Breast epithelium (tissue), 4 donors: ENCODE data around the gene BCAN. TPM values are rescaled to one million over a fixed set of nuclear protein-coding genes. Genes with fewer than 3 reads are reported as not detected.

Experiments used
- DNase-seq, 2 donors: peaks; one replicate each; pipeline ENCODE4 v3.0.0-alpha.2; 2019; ENCODE audit warnings: low spot score in 2 of 2
- H3K27ac ChIP-seq, 2 donors: fragments of 200-600 bp; sonication (generic) in 1 of 2; one replicate each; pipeline ENCODE4 v1.5.1; 2016 to 2019; ENCODE audit warnings: mild to moderate bottlenecking in 1 of 2
- H3K27me3 ChIP-seq, 2 donors: fragments of 200-600 bp; sonication (generic) in 1 of 2; one replicate each; pipeline versions ENCODE4 v1.5.1 to v1.6.0; 2017 to 2019; ENCODE audit warnings: control low read depth in 1 of 2, mild to moderate bottlenecking in 1 of 2
- H3K36me3 ChIP-seq: fragments of 200-600 bp; one replicate; pipeline ENCODE4 v1.5.1; 2019
- H3K4me1 ChIP-seq, 2 donors: fragments of 200-600 bp; sonication (generic); one replicate each; pipeline ENCODE4 v1.5.1; 2016 to 2019; ENCODE audit warnings: control low read depth in 1 of 2
- H3K4me3 ChIP-seq, 3 donors: fragments of 200-600 bp; sonication (generic); 1 replicate in 2 of 3; 2 replicates in 1 of 3; pipeline ENCODE4 v1.5.1; 2016 to 2019; ENCODE audit warnings: mild to moderate bottlenecking in 3 of 3, moderate library complexity in 2 of 3
- H3K9me3 ChIP-seq, 2 donors: fragments of 200-600 bp; sonication (generic) in 1 of 2; one replicate each; pipeline ENCODE4 v1.5.1; 2016 to 2019; ENCODE audit warnings: control low read depth in 1 of 2
- POLR2A ChIP-seq: fragments of 450-650 bp; IDR thresholded peaks from one replicate; pipeline ENCODE4 v1.6.1; 2016; ENCODE audit warnings: antibody characterized with exemption, mild to moderate bottlenecking, moderate library complexity
- POLR2AphosphoS5 ChIP-seq, 3 donors: sonication (generic); formaldehyde crosslinking; IDR thresholded peaks; one replicate each; pipeline ENCODE4 v1.6.1; 2017; ENCODE audit warnings: antibody characterized with exemption in 3 of 3
- intact Hi-C: fragments of 100-400 bp; cut with DNase I; formaldehyde crosslinking; loops from one replicate; pipeline ENCODE4 v1.15.1; 2023; ENCODE audit warnings: low total_unique reads
- total RNA-seq, 3 donors: library from RNA; depleted of rRNA; stranded (reverse); fragments of >200 nt; gene quantifications; one replicate each; pipeline ENCODE4 v1.1.0, GENCODE V29; 2016
- TF ChIP-seq, protein P1 (sequence below), 3 donors: fragments of 450-650 bp; IDR thresholded peaks; one replicate each; pipeline ENCODE4 v1.5.1; 2016 to 2017; ENCODE audit warnings: antibody characterized with exemption in 3 of 3, mild to moderate bottlenecking in 3 of 3, moderate library complexity in 3 of 3

BCAN gene
- under 1 TPM in 1 of 3 donors, not detected in 2; 0.44 TPM for total RNA-seq

DNA sequence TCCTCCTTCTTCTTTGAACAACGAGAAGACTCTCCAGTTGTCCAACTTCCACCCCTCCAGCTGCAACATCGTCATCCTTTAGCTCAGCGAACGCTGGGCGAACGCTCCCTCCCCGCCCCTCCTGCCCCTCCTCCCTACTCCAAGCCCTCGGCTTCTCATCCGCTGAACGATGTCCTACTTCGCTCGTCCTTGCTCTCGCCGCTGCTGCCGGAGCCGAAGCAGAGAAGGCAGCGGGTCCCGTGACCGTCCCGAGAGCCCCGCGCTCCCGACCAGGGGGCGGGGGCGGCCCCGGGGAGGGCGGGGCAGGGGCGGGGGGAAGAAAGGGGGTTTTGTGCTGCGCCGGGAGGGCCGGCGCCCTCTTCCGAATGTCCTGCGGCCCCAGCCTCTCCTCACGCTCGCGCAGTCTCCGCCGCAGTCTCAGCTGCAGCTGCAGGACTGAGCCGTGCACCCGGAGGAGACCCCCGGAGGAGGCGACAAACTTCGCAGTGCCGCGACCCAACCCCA is at the start of gene BCAN:
TSS of gene BCAN (plus strand) at position 357 of the 504 bp plus-strand sequence. CDS start 3,938 bp downstream, outside the sequence.
- Histone ChIP-seq H3K9me3 (no peaks in the 10 kb centered on the region), H3K27me3 (peaks cover 0 to 8% of the 10 kb centered on the region in 2 donors), H3K27ac (no peak within 1 kb of the TSS), H3K36me3 (no peaks in the 10 kb centered on the region), H3K4me1 (peaks cover 3 to 20% of the 10 kb centered on the region in 2 donors), H3K4me3 (peak within 1 kb of the TSS; percentile 24 to 62 (median 47))
- DNase-seq, result no peak
- TF ChIP-seq, protein P1, sequence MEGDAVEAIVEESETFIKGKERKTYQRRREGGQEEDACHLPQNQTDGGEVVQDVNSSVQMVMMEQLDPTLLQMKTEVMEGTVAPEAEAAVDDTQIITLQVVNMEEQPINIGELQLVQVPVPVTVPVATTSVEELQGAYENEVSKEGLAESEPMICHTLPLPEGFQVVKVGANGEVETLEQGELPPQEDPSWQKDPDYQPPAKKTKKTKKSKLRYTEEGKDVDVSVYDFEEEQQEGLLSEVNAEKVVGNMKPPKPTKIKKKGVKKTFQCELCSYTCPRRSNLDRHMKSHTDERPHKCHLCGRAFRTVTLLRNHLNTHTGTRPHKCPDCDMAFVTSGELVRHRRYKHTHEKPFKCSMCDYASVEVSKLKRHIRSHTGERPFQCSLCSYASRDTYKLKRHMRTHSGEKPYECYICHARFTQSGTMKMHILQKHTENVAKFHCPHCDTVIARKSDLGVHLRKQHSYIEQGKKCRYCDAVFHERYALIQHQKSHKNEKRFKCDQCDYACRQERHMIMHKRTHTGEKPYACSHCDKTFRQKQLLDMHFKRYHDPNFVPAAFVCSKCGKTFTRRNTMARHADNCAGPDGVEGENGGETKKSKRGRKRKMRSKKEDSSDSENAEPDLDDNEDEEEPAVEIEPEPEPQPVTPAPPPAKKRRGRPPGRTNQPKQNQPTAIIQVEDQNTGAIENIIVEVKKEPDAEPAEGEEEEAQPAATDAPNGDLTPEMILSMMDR (IDR thresholded peaks at IDR 0.05), result no peak
- TF ChIP-seq POLR2A (no peak), POLR2AphosphoS5 (IDR thresholded peaks at IDR 0.05) (no peak)
- intact Hi-C loops, result no loop called here

DNA sequence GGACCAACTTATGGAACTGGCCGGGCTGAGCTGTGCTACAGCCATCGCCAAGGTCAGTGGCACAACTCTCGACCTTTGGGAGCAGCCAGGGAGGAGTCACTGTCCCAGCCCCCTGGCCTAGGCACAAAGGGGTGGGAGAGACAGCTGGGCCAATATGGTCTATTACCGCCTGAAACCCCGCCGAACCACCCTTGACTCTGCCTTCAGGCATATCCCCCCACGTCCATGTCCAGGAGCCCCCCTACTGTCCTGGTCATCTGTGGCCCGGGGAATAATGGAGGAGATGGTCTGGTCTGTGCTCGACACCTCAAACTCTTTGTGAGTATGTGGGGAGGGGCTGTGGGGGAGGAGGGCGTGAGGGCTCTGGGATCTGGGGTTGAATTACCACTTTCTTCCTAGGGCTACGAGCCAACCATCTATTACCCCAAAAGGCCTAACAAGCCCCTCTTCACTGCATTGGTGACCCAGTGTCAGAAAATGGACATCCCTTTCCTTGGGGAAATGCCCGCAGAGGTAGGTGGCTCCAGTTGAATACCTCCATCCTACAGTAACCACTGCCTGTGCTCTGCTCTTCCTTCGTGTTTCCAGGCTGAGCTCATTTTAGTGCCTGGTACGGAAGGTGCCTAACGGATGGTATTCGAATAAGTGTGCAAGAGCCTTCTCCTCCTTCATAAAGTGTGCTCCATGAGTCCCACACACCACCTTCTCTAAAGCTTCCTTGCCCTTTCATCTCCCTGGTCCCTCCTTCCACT is 49.6 kb upstream of the BCAN start:
- H3K9me3 ChIP-seq, result no peaks in the 10 kb centered on the region
- intact Hi-C loops, result loop anchor here (5.0 kb wide), 1 partner anchor 675 kb away; no protein-coding TSS in a partner anchor
- TF ChIP-seq, protein P1 (IDR thresholded peaks at IDR 0.05), result no peak
- TF ChIP-seq POLR2AphosphoS5 (IDR thresholded peaks at IDR 0.05) (no peak), POLR2A (no peak)
- H3K4me1 ChIP-seq, result peaks cover 0 to 7% of the 10 kb centered on the region in 2 donors
- H3K27ac ChIP-seq, result peak overlapping the region; percentile 83 to 85
- no peaks in the 10 kb centered on the region for H3K27me3 ChIP-seq
- no peak for DNase-seq
- no peaks in the 10 kb centered on the region for H3K36me3 ChIP-seq
- H3K4me3 ChIP-seq, result peak overlapping the region; percentile 71 to 89 (median 74)

DNA sequence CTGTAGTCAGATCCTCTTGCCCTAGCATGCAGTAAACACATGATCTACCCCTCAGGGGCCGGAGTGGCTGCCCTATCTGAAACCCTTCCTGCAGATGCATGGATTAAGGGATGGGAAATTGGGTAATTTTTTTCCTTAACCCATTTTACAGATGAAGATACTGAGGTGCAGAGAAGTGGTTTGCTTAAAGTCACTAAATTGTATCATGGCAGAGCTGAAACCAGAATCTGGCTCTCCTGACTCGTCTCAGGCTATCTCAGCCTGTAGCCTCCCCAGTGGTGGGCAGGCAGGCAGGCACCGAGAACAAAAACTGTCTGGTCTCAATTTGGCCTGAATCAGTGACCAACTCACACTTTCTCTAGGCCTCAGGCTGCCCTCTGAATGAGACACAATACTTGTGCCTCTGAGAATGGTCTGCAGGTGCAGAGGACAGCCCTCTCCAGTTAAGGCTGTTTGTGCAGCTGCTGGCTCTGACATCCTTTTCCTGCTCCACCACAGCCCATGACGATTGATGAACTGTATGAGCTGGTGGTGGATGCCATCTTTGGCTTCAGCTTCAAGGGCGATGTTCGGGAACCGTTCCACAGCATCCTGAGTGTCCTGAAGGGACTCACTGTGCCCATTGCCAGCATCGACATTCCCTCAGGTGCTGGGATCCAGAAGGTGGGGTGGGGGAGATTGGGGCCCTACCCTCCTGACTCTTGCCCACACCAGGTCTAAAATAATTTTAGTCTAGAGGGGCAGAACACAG is 48.8 kb upstream of the BCAN start:
- Histone ChIP-seq H3K36me3 (no peaks in the 10 kb centered on the region), H3K27ac (peak overlapping the region; percentile 83 to 85), H3K4me3 (no peak overlapping the region), H3K9me3 (no peaks in the 10 kb centered on the region), H3K4me1 (peaks cover 0 to 7% of the 10 kb centered on the region in 2 donors), H3K27me3 (no peaks in the 10 kb centered on the region)
- TF ChIP-seq, protein P1 (IDR thresholded peaks at IDR 0.05), result no peak
- TF ChIP-seq POLR2AphosphoS5 (IDR thresholded peaks at IDR 0.05), result no peak
- no peak for TF ChIP-seq POLR2A
- peak in 1 of 2 donors; percentile 20 for DNase-seq
- intact Hi-C loops, result loop anchor here (5.0 kb wide), 1 partner anchor 676 kb away; no protein-coding TSS in a partner anchor

DNA sequence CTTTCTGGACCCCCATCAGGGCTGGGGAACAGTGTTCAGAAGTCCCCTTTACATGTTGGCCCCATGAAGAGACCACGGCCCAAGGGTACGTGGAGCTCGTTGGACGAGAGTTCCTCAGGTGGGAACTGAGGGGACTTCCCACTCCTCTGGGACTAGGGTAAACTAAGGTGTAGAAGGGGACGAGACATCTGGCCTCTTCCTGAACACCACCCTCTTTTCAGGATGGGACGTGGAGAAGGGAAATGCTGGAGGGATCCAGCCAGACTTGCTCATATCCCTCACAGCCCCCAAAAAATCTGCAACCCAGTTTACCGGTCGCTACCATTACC is 48.3 kb upstream of the BCAN start:
- Histone ChIP-seq H3K27me3 (no peaks in the 10 kb centered on the region), H3K27ac (no peak overlapping the region), H3K4me1 (peaks cover 0 to 7% of the 10 kb centered on the region in 2 donors), H3K36me3 (no peaks in the 10 kb centered on the region), H3K9me3 (no peaks in the 10 kb centered on the region), H3K4me3 (no peak overlapping the region)
- TF ChIP-seq POLR2A (no peak), POLR2AphosphoS5 (IDR thresholded peaks at IDR 0.05) (no peak)
- TF ChIP-seq, protein P1 (IDR thresholded peaks at IDR 0.05), result no peak
- intact Hi-C loops, result loop anchor here (5.0 kb wide), 1 partner anchor 676 kb away; no protein-coding TSS in a partner anchor
- no peak for DNase-seq
